PC-9 (cell line): ENCODE measurements around the gene SMAD1. TPM values are rescaled to one million over a fixed set of nuclear protein-coding genes. Genes with fewer than 3 reads are reported as not detected.

ENCODE experiments used
- BruUV-seq: library from RNA; stranded (reverse); fragments of 400-500 nt; replicated peaks from 2 replicates; lab custom pipeline; 2021; lab: Mats Ljungman, UMichigan
- CTCF ChIA-PET: fragments of 300-600 bp; sonication (Branson Sonifier 250); formaldehyde crosslinking; loops from one replicate; lab custom pipeline; 2022; ENCODE audit warnings: antibody characterized with exemption; lab: Charles Lee
- POLR2A ChIA-PET: fragments of 300-600 bp; sonication (Branson Sonifier 250); formaldehyde crosslinking; loops from one replicate; lab custom pipeline; 2022; ENCODE audit warnings: antibody characterized with exemption; ENCODE audit not compliant: unreplicated experiment; lab: Charles Lee
- DNase-seq, 2 experiments: peaks; one replicate each; pipeline versions ENCODE4 v3.0.0 to v3.0.0-alpha.2; 2015 to 2022; ENCODE audit warnings: mixed read lengths in 1 of 2
- H2AFZ ChIP-seq: fragments of 200-600 bp; sonication (generic); 2 replicates; pipeline ENCODE4 v1.8.1; 2017; ENCODE audit warnings: antibody characterized with exemption
- H3F3A ChIP-seq: fragments of 200-600 bp; sonication (generic); 2 replicates; pipeline ENCODE4 v1.8.1; 2017; ENCODE audit warnings: antibody characterized with exemption, mild to moderate bottlenecking, low read depth; ENCODE audit not compliant: insufficient read depth
- H3K27ac ChIP-seq: fragments of 200-600 bp; sonication (generic); 2 replicates; pipeline ENCODE4 v1.6.1; 2016; ENCODE audit warnings: mixed run types
- H3K27me3 ChIP-seq: fragments of 200-600 bp; sonication (generic); 2 replicates; pipeline ENCODE4 v1.6.1; 2016; ENCODE audit warnings: low read depth, mixed run types; ENCODE audit not compliant: insufficient read depth
- H3K36me3 ChIP-seq: fragments of 200-600 bp; sonication (generic); 2 replicates; pipeline ENCODE4 v1.6.1; 2016; ENCODE audit warnings: low read depth, mixed run types
- H3K4me1 ChIP-seq: fragments of 200-600 bp; sonication (generic); replicated peaks from 2 replicates; pipeline ENCODE4 v1.6.1; 2016; ENCODE audit warnings: mixed run types; ENCODE audit not compliant: insufficient read depth
- H3K4me2 ChIP-seq: fragments of 200-600 bp; sonication (generic); 2 replicates; pipeline ENCODE4 v1.6.1; 2017; ENCODE audit warnings: mixed run types
- H3K4me3 ChIP-seq: fragments of 200-600 bp; sonication (generic); 2 replicates; pipeline ENCODE4 v1.6.1; 2016; ENCODE audit warnings: mixed run types
- H3K79me2 ChIP-seq: fragments of 200-600 bp; sonication (generic); 2 replicates; pipeline ENCODE4 v1.6.1; 2017; ENCODE audit warnings: low read depth, mixed run types
- H3K9me2 ChIP-seq: fragments of 200-600 bp; sonication (generic); 2 replicates; pipeline ENCODE4 v1.8.1; 2017; ENCODE audit warnings: mild to moderate bottlenecking; ENCODE audit not compliant: insufficient read depth
- H3K9me3 ChIP-seq: fragments of 200-600 bp; sonication (generic); 2 replicates; pipeline ENCODE4 v1.8.1; 2016; ENCODE audit warnings: low read depth; ENCODE audit not compliant: insufficient read depth
- H4K20me1 ChIP-seq: fragments of 200-600 bp; sonication (generic); 2 replicates; pipeline ENCODE4 v1.8.1; 2017; ENCODE audit not compliant: insufficient read depth
- EZH2 ChIP-seq: fragments of 200-600 bp; sonication (generic); IDR thresholded peaks from 2 replicates; pipeline ENCODE4 v1.8.0; 2017; ENCODE audit warnings: antibody characterized with exemption, low read depth
- intact Hi-C: fragments of 100-400 bp; cut with micrococcal nuclease; formaldehyde crosslinking; loops from one replicate; pipeline ENCODE4 v1.10.0; 2022; ENCODE audit not compliant: unreplicated experiment
- total RNA-seq: library from RNA; stranded (reverse); gene quantifications from 2 replicates; pipeline ENCODE4 v1.2.3, GENCODE V29; 2021
- TF ChIP-seq, protein P1 (sequence below): fragments of 200-600 bp; sonication (generic); conservative IDR thresholded peaks from 2 replicates; pipeline ENCODE4 v1.6.1; 2017; ENCODE audit warnings: mixed run types, antibody characterized with exemption, mild to moderate bottlenecking, moderate library complexity

Gene SMAD1
- total RNA-seq, 1 experiment from 2014 or later, result 15.1 TPM

DNA sequence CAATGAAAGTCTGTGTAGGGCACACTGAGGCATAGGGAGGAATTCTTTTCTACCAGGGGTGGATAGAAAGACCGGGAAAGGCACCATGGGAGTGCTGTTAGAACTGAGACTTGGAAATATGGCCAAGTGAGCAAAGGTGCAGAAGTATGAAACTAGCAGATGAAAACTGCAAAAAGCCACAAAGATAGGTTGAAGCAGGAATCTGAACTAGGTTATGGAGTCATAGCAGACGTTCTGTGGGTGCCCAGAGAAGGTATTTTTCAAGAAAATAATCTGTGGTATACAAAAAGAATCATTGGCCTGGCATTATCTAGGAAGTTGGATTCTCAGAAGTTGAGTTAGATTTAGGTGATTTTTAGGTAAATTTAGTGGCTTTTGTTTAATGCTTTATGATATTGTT, 48.5 kb downstream of the SMAD1 start:
- no peaks in the 10 kb centered on the region for H3K9me3 ChIP-seq
- H3K79me2 ChIP-seq, result no peaks in the 10 kb centered on the region
- H3K4me3 ChIP-seq, result no peak overlapping the region
- H3K27ac ChIP-seq, result no peak overlapping the region
- ChIA-PET POLR2A (no interaction called here), CTCF (no interaction called here)
- H4K20me1 ChIP-seq, result no peaks in the 10 kb centered on the region
- no peaks in the 10 kb centered on the region for H3K36me3 ChIP-seq
- no peak overlapping the region for H2AFZ ChIP-seq
- H3K27me3 ChIP-seq, result no peaks in the 10 kb centered on the region
- TF ChIP-seq EZH2, result no peak
- TF ChIP-seq, protein P1, sequence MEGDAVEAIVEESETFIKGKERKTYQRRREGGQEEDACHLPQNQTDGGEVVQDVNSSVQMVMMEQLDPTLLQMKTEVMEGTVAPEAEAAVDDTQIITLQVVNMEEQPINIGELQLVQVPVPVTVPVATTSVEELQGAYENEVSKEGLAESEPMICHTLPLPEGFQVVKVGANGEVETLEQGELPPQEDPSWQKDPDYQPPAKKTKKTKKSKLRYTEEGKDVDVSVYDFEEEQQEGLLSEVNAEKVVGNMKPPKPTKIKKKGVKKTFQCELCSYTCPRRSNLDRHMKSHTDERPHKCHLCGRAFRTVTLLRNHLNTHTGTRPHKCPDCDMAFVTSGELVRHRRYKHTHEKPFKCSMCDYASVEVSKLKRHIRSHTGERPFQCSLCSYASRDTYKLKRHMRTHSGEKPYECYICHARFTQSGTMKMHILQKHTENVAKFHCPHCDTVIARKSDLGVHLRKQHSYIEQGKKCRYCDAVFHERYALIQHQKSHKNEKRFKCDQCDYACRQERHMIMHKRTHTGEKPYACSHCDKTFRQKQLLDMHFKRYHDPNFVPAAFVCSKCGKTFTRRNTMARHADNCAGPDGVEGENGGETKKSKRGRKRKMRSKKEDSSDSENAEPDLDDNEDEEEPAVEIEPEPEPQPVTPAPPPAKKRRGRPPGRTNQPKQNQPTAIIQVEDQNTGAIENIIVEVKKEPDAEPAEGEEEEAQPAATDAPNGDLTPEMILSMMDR, result no peak
- BruUV-seq, result no TSS peak
- H3K4me1 ChIP-seq, result peaks cover 8% of the 10 kb centered on the region
- H3F3A ChIP-seq, result no peaks in the 10 kb centered on the region
- intact Hi-C loops, result no loop called here
- H3K4me2 ChIP-seq, result no peak overlapping the region
- no peaks in the 10 kb centered on the region for H3K9me2 ChIP-seq
- no peak for DNase-seq

DNA sequence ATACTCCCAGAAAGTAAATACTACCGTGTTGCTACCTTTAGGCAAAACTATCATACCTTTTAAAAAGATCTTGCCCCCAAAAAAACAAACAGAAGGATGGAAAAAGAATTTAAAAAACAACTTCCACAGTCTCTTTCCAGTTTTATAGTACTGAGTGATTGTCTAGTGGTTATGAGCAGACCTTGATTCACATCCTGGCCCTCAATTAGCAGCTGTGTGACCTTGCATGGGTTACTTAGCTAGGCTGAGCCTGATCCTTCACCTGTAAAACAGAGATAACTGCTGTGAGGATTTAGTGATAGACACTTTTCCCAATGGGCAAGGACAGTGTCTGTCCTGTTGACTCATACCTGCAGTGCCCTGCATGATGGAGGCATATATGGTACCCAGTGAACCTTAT, 49.0 kb downstream of the SMAD1 start:
- Histone ChIP-seq H3K27ac (no peak overlapping the region), H2AFZ (no peak overlapping the region), H3K9me2 (no peaks in the 10 kb centered on the region), H3K4me1 (peaks cover 12% of the 10 kb centered on the region), H3K9me3 (no peaks in the 10 kb centered on the region), H3K4me2 (no peak overlapping the region), H3K79me2 (no peaks in the 10 kb centered on the region), H3K36me3 (no peaks in the 10 kb centered on the region), H3F3A (no peaks in the 10 kb centered on the region), H3K4me3 (no peak overlapping the region), H3K27me3 (no peaks in the 10 kb centered on the region), H4K20me1 (no peaks in the 10 kb centered on the region)
- BruUV-seq, result no TSS peak
- intact Hi-C loops, result no loop called here
- ChIA-PET POLR2A (no interaction called here), CTCF (no interaction called here)
- TF ChIP-seq, protein P1, result no peak
- no peak for TF ChIP-seq EZH2
- no peak for DNase-seq

DNA sequence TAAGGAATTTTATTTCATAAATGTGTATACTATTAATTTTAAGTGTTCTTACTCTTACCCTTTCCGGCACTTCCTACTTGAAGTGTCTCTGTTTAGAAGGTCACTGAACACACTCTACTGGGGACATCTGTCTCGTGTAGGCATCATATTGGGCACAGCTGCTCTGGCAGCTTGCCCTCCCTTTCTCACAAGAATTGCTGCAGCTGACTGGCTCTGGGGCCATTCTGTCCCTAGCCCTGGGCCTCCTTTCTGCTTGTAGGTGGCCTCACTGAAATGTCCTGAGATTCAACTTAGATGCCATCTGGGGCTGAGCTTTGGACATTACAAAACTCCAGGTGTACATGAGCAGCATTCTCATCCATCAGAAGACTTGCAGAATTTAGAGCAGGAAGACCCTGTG, 49.6 kb downstream of the SMAD1 start:
- Histone ChIP-seq H3K4me1 (peaks cover 14% of the 10 kb centered on the region), H2AFZ (no peak overlapping the region), H3K36me3 (no peaks in the 10 kb centered on the region), H3K9me2 (no peaks in the 10 kb centered on the region), H3K79me2 (no peaks in the 10 kb centered on the region), H3K27me3 (no peaks in the 10 kb centered on the region), H3F3A (no peaks in the 10 kb centered on the region), H3K4me3 (no peak overlapping the region), H3K9me3 (no peaks in the 10 kb centered on the region), H3K4me2 (no peak overlapping the region), H4K20me1 (no peaks in the 10 kb centered on the region), H3K27ac (no peak overlapping the region)
- TF ChIP-seq EZH2, result no peak
- no peak for DNase-seq
- POLR2A ChIA-PET, result no interaction called here
- intact Hi-C loops, result no loop called here
- CTCF ChIA-PET, result no interaction called here
- BruUV-seq, result no TSS peak

DNA sequence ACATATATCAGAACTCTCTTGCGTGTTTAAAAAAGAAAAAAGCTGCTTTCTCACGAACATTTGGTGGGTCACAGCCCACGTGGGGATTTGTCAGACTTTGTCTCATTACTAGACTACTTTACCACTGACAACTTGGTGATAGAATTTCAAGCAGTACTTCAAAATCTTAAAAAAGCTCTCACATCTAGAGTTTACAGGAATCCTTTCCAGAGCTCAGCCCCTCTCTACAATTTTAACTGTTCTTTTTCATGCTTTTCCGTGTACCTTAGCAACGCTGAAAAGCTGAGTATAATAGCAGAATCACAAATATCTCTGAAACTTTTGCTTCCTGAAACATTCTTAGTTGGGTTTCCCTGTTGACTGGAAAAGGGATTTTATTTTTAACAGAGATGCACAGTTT, 50.2 kb downstream of the SMAD1 start:
- no peaks in the 10 kb centered on the region for H3K9me2 ChIP-seq
- DNase-seq, result no peak
- H3K36me3 ChIP-seq, result no peaks in the 10 kb centered on the region
- H3K79me2 ChIP-seq, result no peaks in the 10 kb centered on the region
- TF ChIP-seq, protein P1, result no peak
- TF ChIP-seq EZH2, result no peak
- CTCF ChIA-PET, result interaction anchor here (0.6 kb wide), 1 partner anchor 25 kb away, joined by 3 read pairs; no protein-coding TSS in a partner anchor
- no peak overlapping the region for H3K4me3 ChIP-seq
- no peaks in the 10 kb centered on the region for H4K20me1 ChIP-seq
- H2AFZ ChIP-seq, result no peak overlapping the region
- BruUV-seq, result no TSS peak
- no peaks in the 10 kb centered on the region for H3F3A ChIP-seq
- no peaks in the 10 kb centered on the region for H3K9me3 ChIP-seq
- intact Hi-C loops, result no loop called here
- no peaks in the 10 kb centered on the region for H3K27me3 ChIP-seq
- no peak overlapping the region for H3K27ac ChIP-seq
- peaks cover 14% of the 10 kb centered on the region for H3K4me1 ChIP-seq
- H3K4me2 ChIP-seq, result no peak overlapping the region
- POLR2A ChIA-PET, result no interaction called here
